ENCODE measurements around the gene GFRA3.

GFRA3 gene

GRCh38 chr5:138241688-138242571, 32.5 kb downstream of the GFRA3 start:
- ATAC-seq (ENCODE audit: insufficient read depth, low read depth) = no peak
- Histone ChIP-seq H3K27ac (ENCODE audit: low read length) (no peak overlapping the region), H3K27me3 (ENCODE audit: insufficient read depth, low read length, poor library complexity) (peaks cover 9% of the 10 kb centered on the region), H2AFZ (ENCODE audit: low read depth, low read length) (no peak overlapping the region), H3K4me1 (ENCODE audit: insufficient read depth, low read length) (peaks cover 5% of the 10 kb centered on the region; the same call in 1 of the 2 replicates), H3K79me2 (ENCODE audit: insufficient read depth, low read length) (no peaks in the 10 kb centered on the region), H3K4me2 (ENCODE audit: insufficient read depth, low read length) (no peak overlapping the region), H3K4me3 (ENCODE audit: low read depth in 1 of 2, low read length in 2 of 2) (no peak overlapping the region), H4K20me1 (ENCODE audit: insufficient read depth, low read length) (no peaks in the 10 kb centered on the region), H3K9me3 (ENCODE audit: insufficient read depth, low read length, severe bottlenecking) (no peaks in the 10 kb centered on the region), H3K9ac (ENCODE audit: low read depth, low read length) (no peak overlapping the region), H3K36me3 (ENCODE audit: insufficient read depth, low read length) (no peaks in the 10 kb centered on the region)
- TF ChIP-seq EZH2 (IDR thresholded peaks at IDR 0.05; ENCODE audit: borderline replicate concordance, low read depth, low read length, severe bottlenecking) (no peak), CTCF (IDR thresholded peaks at IDR 0.05; ENCODE audit: borderline replicate concordance, extremely low read depth, low read length, poor library complexity, severe bottlenecking) (no peak)
- no peak for DNase-seq

GRCh38 chr5:138240650-138241385, 33.6 kb downstream of the GFRA3 start:
- Histone ChIP-seq H3K9ac (ENCODE audit: low read depth, low read length) (no peak overlapping the region), H3K27me3 (ENCODE audit: insufficient read depth, low read length, poor library complexity) (peaks cover 9% of the 10 kb centered on the region), H3K27ac (ENCODE audit: low read length) (no peak overlapping the region), H4K20me1 (ENCODE audit: insufficient read depth, low read length) (no peaks in the 10 kb centered on the region), H3K4me2 (ENCODE audit: insufficient read depth, low read length) (no peak overlapping the region), H3K79me2 (ENCODE audit: insufficient read depth, low read length) (no peaks in the 10 kb centered on the region), H3K36me3 (ENCODE audit: insufficient read depth, low read length) (no peaks in the 10 kb centered on the region), H2AFZ (ENCODE audit: low read depth, low read length) (no peak overlapping the region), H3K4me1 (ENCODE audit: insufficient read depth, low read length) (peaks cover 5% of the 10 kb centered on the region; the same call in 1 of the 2 replicates), H3K4me3 (ENCODE audit: low read depth in 1 of 2, low read length in 2 of 2) (no peak overlapping the region), H3K9me3 (ENCODE audit: insufficient read depth, low read length, severe bottlenecking) (no peaks in the 10 kb centered on the region)
- peak; percentile 7 for DNase-seq
- no peak for TF ChIP-seq CTCF (IDR thresholded peaks at IDR 0.05; ENCODE audit: borderline replicate concordance, extremely low read depth, low read length, poor library complexity, severe bottlenecking)
- no peak for TF ChIP-seq EZH2 (IDR thresholded peaks at IDR 0.05; ENCODE audit: borderline replicate concordance, low read depth, low read length, severe bottlenecking)
- ATAC-seq (ENCODE audit: insufficient read depth, low read depth) = peak; percentile 63; the same call in 2 of the 3 replicates

GRCh38 chr5:138238034-138238433, 36.4 kb downstream of the GFRA3 start:
- no peak overlapping the region for H3K4me2 ChIP-seq (ENCODE audit: insufficient read depth, low read length)
- H2AFZ ChIP-seq (ENCODE audit: low read depth, low read length) = no peak overlapping the region
- H4K20me1 ChIP-seq (ENCODE audit: insufficient read depth, low read length) = no peaks in the 10 kb centered on the region
- no peaks in the 10 kb centered on the region for H3K79me2 ChIP-seq (ENCODE audit: insufficient read depth, low read length)
- H3K27me3 ChIP-seq (ENCODE audit: insufficient read depth, low read length, poor library complexity) = peaks cover 6% of the 10 kb centered on the region
- no peak overlapping the region for H3K27ac ChIP-seq (ENCODE audit: low read length)
- H3K4me3 ChIP-seq (ENCODE audit: low read depth in 1 of 2, low read length in 2 of 2) = no peak overlapping the region
- no peak for DNase-seq
- H3K4me1 ChIP-seq (ENCODE audit: insufficient read depth, low read length) = peaks cover 5% of the 10 kb centered on the region; the same call in 1 of the 2 replicates
- H3K9ac ChIP-seq (ENCODE audit: low read depth, low read length) = no peak overlapping the region
- no peaks in the 10 kb centered on the region for H3K9me3 ChIP-seq (ENCODE audit: insufficient read depth, low read length, severe bottlenecking)
- no peak for TF ChIP-seq EZH2 (IDR thresholded peaks at IDR 0.05; ENCODE audit: borderline replicate concordance, low read depth, low read length, severe bottlenecking)
- TF ChIP-seq CTCF (IDR thresholded peaks at IDR 0.05; ENCODE audit: borderline replicate concordance, extremely low read depth, low read length, poor library complexity, severe bottlenecking) = no peak
- ATAC-seq (ENCODE audit: insufficient read depth, low read depth) = no peak
- no peaks in the 10 kb centered on the region for H3K36me3 ChIP-seq (ENCODE audit: insufficient read depth, low read length)

Data from DND-41 (cell line).